ENCODE results near the gene NRP2.

GRCh38 chr2:205800773-205801172 is 118.5 kb downstream of the NRP2 start:
- no peak for TF ChIP-seq CTCF (IDR thresholded peaks at IDR 0.05; ENCODE audit: low read depth, low read length, missing input control)
- no peak for TF ChIP-seq EGR1 (IDR thresholded peaks at IDR 0.05; ENCODE audit: low read depth in 2 of 2)
- TF ChIP-seq ATF3 (IDR thresholded peaks at IDR 0.05), result no peak
- TF ChIP-seq MAX (IDR thresholded peaks at IDR 0.05), result no peak
- no peak for TF ChIP-seq FOXA1 (IDR thresholded peaks at IDR 0.05)
- TF ChIP-seq NR2F2 (IDR thresholded peaks at IDR 0.05), result peak; percentile 70
- TF ChIP-seq RAD21 (IDR thresholded peaks at IDR 0.05), result no peak
- TF ChIP-seq SP1 (IDR thresholded peaks at IDR 0.05), result no peak
- TF ChIP-seq JUND (IDR thresholded peaks at IDR 0.05), result no peak
- TF ChIP-seq TAF1 (conservative IDR thresholded peaks at IDR 0.05), result no peak
- TF ChIP-seq GABPA (IDR thresholded peaks at IDR 0.05 in 1 of 2, conservative IDR thresholded peaks at IDR 0.05 in 1 of 2), result no peak
- TF ChIP-seq ZBTB33 (IDR thresholded peaks at IDR 0.05), result no peak
